HPDE6-E6E7 (cell line): ENCODE data around the gene UPF2.
A peak's percentile ranks its signal among the peaks of the same experiment; 100 is the strongest.

Source experiments
- DNase-seq: peaks from one replicate; pipeline ENCODE4 v3.0.0; 2011; ENCODE audit warnings: missing footprints; ENCODE audit errors: extremely low spot score

UPF2 gene

GRCh38 chr10:11962176-11962575 is 80.4 kb downstream of the UPF2 start:
- no peak for DNase-seq

DNA sequence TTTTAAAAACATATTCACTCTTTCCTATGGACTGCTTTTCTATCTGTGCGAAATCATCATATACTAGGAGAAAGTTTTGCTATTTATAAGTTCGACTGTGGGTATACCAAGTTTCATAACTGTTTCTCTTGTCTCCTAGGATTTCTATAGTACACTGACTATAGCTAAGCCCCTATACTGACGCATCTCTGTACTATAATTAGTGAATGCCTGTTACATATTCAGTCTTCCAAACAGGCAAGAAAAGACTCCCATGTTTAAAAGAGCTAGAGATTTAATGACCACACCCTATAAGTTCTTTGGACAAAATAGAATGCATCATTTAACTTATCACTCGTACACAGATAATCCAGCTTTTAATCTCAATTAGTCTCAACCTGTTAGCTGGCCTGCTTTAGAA is 80.8 kb downstream of the UPF2 start:
- no peak for DNase-seq

GRCh38 chr10:11959966-11960365 is 82.6 kb downstream of the UPF2 start:
- DNase-seq = no peak

DNA sequence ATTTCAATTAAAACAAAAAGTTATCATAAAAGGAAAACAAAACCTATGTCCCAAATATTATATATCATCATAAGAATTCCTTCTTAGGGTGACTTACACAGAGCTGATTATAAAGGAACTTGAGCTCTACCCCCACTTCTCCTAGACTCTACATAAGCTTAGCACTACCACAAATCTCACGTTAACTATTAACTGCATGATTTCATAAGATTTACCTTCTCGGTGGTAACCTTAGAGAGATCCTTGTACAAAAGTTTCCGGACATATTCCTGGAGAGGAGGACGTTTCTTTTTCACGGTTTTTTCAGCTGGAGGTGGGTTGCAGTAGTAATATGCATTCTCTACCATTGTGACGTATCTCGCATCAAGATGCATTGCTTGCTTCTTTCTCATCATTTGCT is 83.7 kb downstream of the UPF2 start:
- no peak for DNase-seq

- no peak for DNase-seq
Observed at GRCh38 chr10:11951695-11952094, 90.9 kb downstream of the UPF2 start.

DNA sequence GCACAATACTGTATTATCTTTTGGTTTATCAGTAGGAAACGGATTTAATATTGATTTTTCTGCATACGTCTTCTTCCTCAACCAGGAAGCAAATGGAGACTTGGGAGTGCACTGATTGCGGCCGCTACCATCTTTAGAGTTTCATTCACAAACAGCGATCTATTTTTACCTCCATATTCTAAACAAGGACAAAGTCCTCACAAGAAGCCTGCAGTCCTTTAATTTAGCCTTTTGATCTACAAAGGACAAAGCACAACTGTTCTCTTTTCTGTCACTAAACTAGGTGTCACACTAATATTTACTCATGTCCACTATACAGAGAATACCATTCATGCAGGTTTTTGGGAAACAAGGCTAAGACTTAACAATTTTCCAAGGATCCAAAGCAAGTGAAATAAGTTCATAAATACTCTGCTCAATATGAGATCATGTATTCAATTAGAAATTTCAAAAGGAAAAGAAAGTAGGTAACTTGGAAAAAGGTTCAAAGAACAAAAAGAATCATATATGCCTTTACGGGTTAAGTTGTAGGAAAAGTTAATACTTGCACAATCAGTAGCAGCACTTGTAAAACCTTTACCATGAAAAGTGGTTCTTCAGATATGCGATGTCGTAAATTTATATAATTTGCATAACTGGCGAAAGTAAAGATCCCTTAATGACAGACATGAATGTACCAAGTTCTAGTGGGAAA is 92.1 kb downstream of the UPF2 start:
- no peak for DNase-seq

GRCh38 chr10:11949152-11949551 is 93.5 kb downstream of the UPF2 start:
- no peak for DNase-seq

DNA sequence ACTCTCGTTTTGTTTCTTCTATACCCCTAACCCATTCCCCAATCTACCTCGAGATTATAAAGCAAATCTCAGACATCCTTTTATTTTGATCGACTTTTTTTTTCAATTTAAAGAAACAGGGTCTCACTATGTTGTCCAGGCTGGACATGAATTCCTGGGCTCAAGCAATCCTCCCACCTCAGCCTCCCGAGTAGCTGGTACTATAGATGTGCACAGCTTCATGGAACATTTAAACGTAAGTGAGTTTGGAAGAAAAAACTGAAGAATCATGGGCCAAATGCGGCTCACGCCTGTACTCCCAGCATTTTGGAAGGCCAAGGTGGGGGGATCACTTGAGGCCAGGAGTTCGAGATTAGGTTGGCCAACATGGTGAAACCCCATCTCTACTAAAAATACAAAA is 96.0 kb downstream of the UPF2 start:
- no peak for DNase-seq

GRCh38 chr10:11936389-11937152 is 106.0 kb downstream of the UPF2 start:
- DNase-seq = no peak

DNA sequence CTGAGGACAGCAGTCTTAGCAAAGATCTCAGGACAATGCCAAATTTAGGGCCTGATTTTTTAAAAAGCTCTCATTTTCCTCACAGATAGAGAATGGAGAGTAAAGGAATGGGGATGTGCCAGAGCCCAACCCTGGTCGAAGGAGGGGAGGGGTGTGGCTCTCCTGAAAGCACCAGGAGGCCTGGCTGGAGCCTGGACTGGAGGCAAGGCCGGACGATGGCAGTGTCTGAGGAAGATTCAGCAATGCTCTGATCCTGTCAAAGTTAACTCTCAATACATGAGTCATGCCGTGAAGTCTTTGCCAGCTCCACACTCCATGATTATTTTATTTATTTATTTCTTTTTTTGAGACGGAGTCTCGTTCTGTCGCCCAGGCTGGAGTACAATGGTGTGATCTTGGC is 108.3 kb downstream of the UPF2 start:
- peak; percentile 1 for DNase-seq

GRCh38 chr10:11933577-11934223 is 108.9 kb downstream of the UPF2 start:
- DNase-seq = no peak

DNA sequence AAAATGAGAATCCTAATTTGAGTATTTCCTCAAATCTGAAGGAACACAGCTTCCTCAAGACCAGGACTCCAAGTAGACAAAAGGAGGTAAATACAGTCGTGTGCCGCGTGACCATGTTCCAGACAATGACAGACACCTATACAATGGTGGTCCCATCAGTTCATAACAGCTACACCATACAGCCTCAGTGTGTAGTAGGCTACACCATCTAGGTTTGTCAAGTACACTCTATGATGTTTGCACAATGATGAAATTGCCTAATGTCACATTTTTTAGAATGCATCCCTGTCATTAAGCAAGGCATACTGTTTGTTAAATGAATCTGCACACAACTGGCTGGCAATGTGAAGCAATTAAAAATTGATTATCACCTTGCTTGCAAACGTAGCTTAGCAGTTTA is 111.6 kb downstream of the UPF2 start:
- no peak for DNase-seq

- DNase-seq = no peak
Observed at GRCh38 chr10:11930312-11930978, 112.2 kb downstream of the UPF2 start.

DNA sequence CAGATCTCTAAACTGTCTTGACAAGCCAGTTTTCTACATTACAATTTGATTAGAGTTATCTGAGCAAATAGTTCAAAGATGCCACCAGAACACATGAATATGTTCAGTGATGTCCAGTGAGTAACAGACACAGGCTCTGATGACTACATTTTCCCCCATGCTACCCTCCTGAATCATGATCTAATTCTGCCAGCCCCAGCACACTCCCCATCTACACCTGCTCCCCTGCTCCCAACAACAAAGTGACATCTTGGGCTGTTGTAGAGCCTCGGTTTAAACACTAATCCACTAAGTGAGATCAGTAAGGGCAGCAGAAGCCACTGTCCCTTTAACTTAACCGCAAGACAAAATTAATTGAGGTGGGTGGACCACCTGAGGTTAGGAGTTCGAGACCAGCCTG is 114.9 kb downstream of the UPF2 start:
- no peak for DNase-seq

GRCh38 chr10:11921800-11922392 is 120.7 kb downstream of the UPF2 start:
- no peak for DNase-seq

- DNase-seq = no peak
Observed at GRCh38 chr10:11919271-11919670, 123.3 kb downstream of the UPF2 start.

GRCh38 chr10:11918384-11918783 is 124.2 kb downstream of the UPF2 start:
- no peak for DNase-seq

GRCh38 chr10:11913079-11913641 is 129.4 kb downstream of the UPF2 start:
- no peak for DNase-seq

- DNase-seq = no peak
Observed at GRCh38 chr10:11910102-11910501, 132.5 kb downstream of the UPF2 start.

DNA sequence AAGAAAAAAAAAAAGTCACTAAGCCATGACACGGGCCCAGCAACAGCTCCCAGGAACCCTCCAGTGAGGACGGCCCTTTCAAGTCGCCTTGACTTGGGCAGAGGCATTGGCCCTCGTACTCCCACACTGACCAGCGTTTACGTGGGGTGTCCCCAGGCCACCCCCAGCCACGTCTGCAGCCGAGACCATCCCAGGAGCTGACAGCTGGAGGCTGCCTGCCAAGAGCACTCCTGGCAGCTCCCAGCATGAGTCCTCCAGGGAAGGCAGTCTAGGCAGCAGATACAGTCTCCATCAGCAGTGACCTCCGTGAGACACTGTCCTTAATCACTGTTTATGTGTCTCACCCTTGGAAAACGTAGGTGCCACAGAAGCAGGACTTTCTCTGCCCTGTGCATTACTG is 133.0 kb downstream of the UPF2 start:
- no peak for DNase-seq

DNA sequence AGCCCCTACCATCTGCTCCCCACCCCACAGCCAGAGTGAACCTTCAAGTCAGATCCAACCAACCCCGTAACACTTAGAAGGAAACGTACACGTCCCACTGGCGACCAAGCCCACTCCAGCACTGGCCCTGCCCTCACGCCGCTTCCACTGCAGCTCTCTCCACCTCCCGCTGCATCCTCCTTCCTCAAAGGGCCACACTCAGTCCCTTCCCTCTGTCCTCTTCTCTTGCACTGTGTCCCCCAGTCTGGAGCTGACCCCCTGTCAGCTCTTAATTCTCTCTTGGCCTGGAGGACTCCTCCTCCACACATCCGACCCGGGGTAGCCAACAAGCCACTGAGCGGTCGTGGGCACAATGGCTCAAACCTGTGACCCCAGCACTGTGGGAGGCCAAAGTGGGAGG is 133.6 kb downstream of the UPF2 start:
- DNase-seq = no peak

DNA sequence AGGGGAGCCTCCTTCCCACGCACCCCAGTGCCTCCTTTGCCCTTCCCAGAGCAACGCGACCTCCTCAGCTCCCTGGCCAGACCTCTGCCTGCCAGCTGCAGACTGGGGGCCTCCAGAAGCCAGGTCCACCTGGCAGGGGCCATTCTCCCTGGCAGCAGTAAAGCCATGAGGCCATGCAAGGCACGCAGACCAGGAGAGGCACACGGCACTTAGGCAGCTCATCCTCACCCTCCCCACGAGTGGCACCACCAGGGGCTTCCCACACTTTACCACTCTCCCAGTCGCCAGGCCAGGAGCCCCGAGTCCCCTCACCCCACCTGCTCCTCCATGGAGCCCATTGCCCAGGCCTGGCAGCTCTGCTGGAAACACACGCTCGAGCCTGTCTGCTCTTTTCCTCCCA is 134.1 kb downstream of the UPF2 start:
- DNase-seq = no peak
